Hepatocyte (in vitro differentiated cells): ENCODE measurements around the gene FAM20C. TPM values are rescaled to one million over a fixed set of nuclear protein-coding genes. Genes with fewer than 3 reads are reported as not detected.
"Not testable (repeated sequence)": the region's sequence is repeated elsewhere in the genome, so short reads cannot be mapped to it uniquely, and the experiment has no call there.

Experiments used
- DNase-seq: peaks from one replicate; pipeline ENCODE4 v3.0.0-alpha.2; 2016; ENCODE audit warnings: low spot score
- H2AFZ ChIP-seq: fragments of 200-600 bp; sonication (generic); 2 replicates; pipeline ENCODE4 v1.6.0; 2016; ENCODE audit warnings: antibody characterized with exemption, mild to moderate bottlenecking
- H3K27ac ChIP-seq: fragments of 200-600 bp; sonication (generic); 2 replicates; pipeline ENCODE4 v1.5.1; 2016; ENCODE audit warnings: mild to moderate bottlenecking
- H3K27me3 ChIP-seq: fragments of 200-600 bp; sonication (generic); 2 replicates; pipeline ENCODE4 v1.6.1; 2016
- H3K36me3 ChIP-seq: fragments of 200-600 bp; sonication (generic); replicated peaks from 2 replicates; pipeline ENCODE4 v1.5.1; 2016; ENCODE audit warnings: low read depth; ENCODE audit not compliant: insufficient read depth
- H3K4me1 ChIP-seq: fragments of 200-600 bp; sonication (generic); 2 replicates; pipeline ENCODE4 v1.5.1; 2016; ENCODE audit warnings: mild to moderate bottlenecking, moderate library complexity; ENCODE audit not compliant: insufficient read depth
- H3K4me2 ChIP-seq: fragments of 200-600 bp; sonication (generic); 2 replicates; pipeline ENCODE4 v1.6.0; 2016
- H3K4me3 ChIP-seq: fragments of 200-600 bp; sonication (generic); 2 replicates; pipeline ENCODE4 v1.5.1; 2016; ENCODE audit warnings: mild to moderate bottlenecking
- H3K79me2 ChIP-seq: fragments of 200-600 bp; sonication (generic); 2 replicates; pipeline ENCODE4 v1.6.0; 2017; ENCODE audit warnings: mild to moderate bottlenecking
- H3K9me2 ChIP-seq: fragments of 200-600 bp; sonication (generic); replicated peaks from 2 replicates; pipeline ENCODE4 v1.6.0; 2017; ENCODE audit warnings: mild to moderate bottlenecking; ENCODE audit not compliant: insufficient read depth
- H3K9me3 ChIP-seq: fragments of 200-600 bp; sonication (generic); 2 replicates; pipeline ENCODE4 v1.5.1; 2016; ENCODE audit warnings: low read depth, mild to moderate bottlenecking
- H4K20me1 ChIP-seq: fragments of 200-600 bp; sonication (generic); 2 replicates; pipeline ENCODE4 v1.6.0; 2016; ENCODE audit warnings: mild to moderate bottlenecking; ENCODE audit not compliant: insufficient read depth, poor library complexity, severe bottlenecking
- CTCF ChIP-seq: fragments of 200-600 bp; sonication (generic); IDR thresholded peaks from 2 replicates; pipeline ENCODE4 v1.5.1; 2016; ENCODE audit warnings: antibody characterized with exemption, mild to moderate bottlenecking; ENCODE audit not compliant: poor library complexity
- EZH2 ChIP-seq: fragments of 200-600 bp; sonication (generic); IDR thresholded peaks from 2 replicates; pipeline ENCODE4 v1.6.1; 2016; ENCODE audit warnings: antibody characterized with exemption, mild to moderate bottlenecking, borderline replicate concordance
- EZH2phosphoT487 ChIP-seq: fragments of 200-600 bp; sonication (generic); IDR thresholded peaks from one replicate; pipeline ENCODE4 v1.6.1; 2018; ENCODE audit warnings: antibody characterized with exemption, mild to moderate bottlenecking, low read depth, moderate library complexity; ENCODE audit not compliant: unreplicated experiment, severe bottlenecking
- WGBS: methylation state at CpG from one replicate; pipeline ENCODE4 v1.1.6; 2016; ENCODE audit warnings: low lambda C conversion rate; ENCODE audit errors: missing lambda C conversion rate; 5-methylcytosine and 5-hydroxymethylcytosine counted together
- polyA plus RNA-seq: library from polyadenylated mRNA; unstranded; fragments of >200 nt; fragmentation: Nextera tagmentation; extraction: Ambion mirVana; gene quantifications from 2 replicates; pipeline ENCODE4 v1.2.1, GENCODE V29; 2016
- total RNA-seq: library from RNA; depleted of rRNA; stranded (reverse); fragments of >200 nt; gene quantifications from 2 replicates; pipeline ENCODE4 v1.2.3, GENCODE V29; 2014

The FAM20C gene
- total and polyA plus RNA-seq, 2 experiments from 2014 or later = 24.4 to 42.5 TPM

GRCh38 chr7:294440-295154 is 102.2 kb downstream of the FAM20C start:
- peaks cover 7% of the 10 kb centered on the region for H3K4me1 ChIP-seq
- peak overlapping the region; percentile 44 for H3K4me2 ChIP-seq
- H3K27ac ChIP-seq = peak overlapping the region; percentile 23
- H3K36me3 ChIP-seq = no peaks in the 10 kb centered on the region
- no peaks in the 10 kb centered on the region for H3K79me2 ChIP-seq
- no peak overlapping the region for H3K4me3 ChIP-seq
- no peaks in the 10 kb centered on the region for H3K9me2 ChIP-seq
- DNase-seq = peak; percentile 51
- TF ChIP-seq EZH2phosphoT487 (no peak), EZH2 (no peak), CTCF (no peak)
- no peaks in the 10 kb centered on the region for H3K27me3 ChIP-seq
- 79% methylated on average over 25 of the region's 25 CpGs for WGBS
- no peak overlapping the region for H2AFZ ChIP-seq
- no peaks in the 10 kb centered on the region for H3K9me3 ChIP-seq
- no peaks in the 10 kb centered on the region for H4K20me1 ChIP-seq

- Histone ChIP-seq H2AFZ (no peak overlapping the region), H3K4me1 (peaks cover 7% of the 10 kb centered on the region), H4K20me1 (no peaks in the 10 kb centered on the region), H3K9me2 (no peaks in the 10 kb centered on the region), H3K4me3 (no peak overlapping the region), H3K27ac (peak overlapping the region; percentile 23), H3K4me2 (no peak overlapping the region), H3K9me3 (no peaks in the 10 kb centered on the region), H3K36me3 (no peaks in the 10 kb centered on the region), H3K79me2 (no peaks in the 10 kb centered on the region), H3K27me3 (no peaks in the 10 kb centered on the region)
- TF ChIP-seq EZH2phosphoT487 (no peak), EZH2 (no peak), CTCF (no peak)
- no peak for DNase-seq
- 86% methylated on average over 23 of the region's 27 CpGs for WGBS
Observed at GRCh38 chr7:295155-296154, 103.1 kb downstream of the FAM20C start.

GRCh38 chr7:296373-296945 is 104.1 kb downstream of the FAM20C start:
- WGBS = 93% methylated on average over 12 of the region's 20 CpGs
- H3K27me3 ChIP-seq = no peaks in the 10 kb centered on the region

GRCh38 chr7:297141-297540 is 104.8 kb downstream of the FAM20C start:
- H3K4me1 ChIP-seq, H3K9me3 ChIP-seq, DNase-seq, H3K9me2 ChIP-seq, H3K79me2 ChIP-seq, H3K4me3 ChIP-seq, H3K4me2 ChIP-seq, H2AFZ ChIP-seq, H3K27ac ChIP-seq, H4K20me1 ChIP-seq, H3K27me3 ChIP-seq, H3K36me3 ChIP-seq: not testable (repeated sequence)
- WGBS = 77% methylated on average over 3 of the region's 24 CpGs

More at GRCh38 chr7:296373-296945, 104.1 kb downstream of the FAM20C start:
- no peak overlapping the region for H3K4me2 ChIP-seq
- H3K4me1 ChIP-seq = peaks cover 7% of the 10 kb centered on the region
- H3K36me3 ChIP-seq = no peaks in the 10 kb centered on the region
- no peaks in the 10 kb centered on the region for H3K9me3 ChIP-seq
- no peak for DNase-seq
- H4K20me1 ChIP-seq = no peaks in the 10 kb centered on the region
- no peak overlapping the region for H2AFZ ChIP-seq
- TF ChIP-seq EZH2 (no peak), EZH2phosphoT487 (no peak), CTCF (no peak)
- H3K4me3 ChIP-seq = no peak overlapping the region
- no peak overlapping the region for H3K27ac ChIP-seq
- no peaks in the 10 kb centered on the region for H3K9me2 ChIP-seq
- H3K79me2 ChIP-seq = no peaks in the 10 kb centered on the region
